ENCODE data around the gene SLC35B3.
"Not testable (repeated sequence)": the region's sequence is repeated elsewhere in the genome, so short reads cannot be mapped to it uniquely, and the experiment has no call there.

SLC35B3 gene

DNA sequence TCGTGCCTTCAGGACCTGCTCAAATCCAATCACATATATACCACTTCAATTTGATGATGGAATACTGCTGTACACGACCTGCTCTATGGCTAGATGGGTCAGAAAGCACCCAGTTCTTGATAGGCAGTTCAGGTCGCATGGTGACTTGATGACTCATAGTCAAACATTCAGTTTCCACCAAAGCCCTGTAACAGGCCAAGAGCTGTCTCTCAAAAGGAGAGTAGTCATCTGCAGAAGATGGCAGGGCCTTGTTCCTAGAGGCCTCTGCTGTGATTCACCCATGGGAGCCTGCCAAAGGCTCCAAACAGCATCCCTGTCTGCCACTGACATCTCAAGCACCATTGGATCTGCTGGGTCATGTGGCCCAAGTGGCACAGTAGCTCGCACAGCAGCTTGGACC is 29.4 kb downstream of the SLC35B3 start:
- not testable (repeated sequence) for DNase-seq

- DNase-seq, result no peak
Observed at GRCh38 chr6:8402546-8402945, 32.8 kb downstream of the SLC35B3 start.

GRCh38 chr6:8400663-8401062 is 34.7 kb downstream of the SLC35B3 start:
- no peak for DNase-seq

- no peak for DNase-seq
Observed at GRCh38 chr6:8392569-8392968, 42.8 kb downstream of the SLC35B3 start.

DNA sequence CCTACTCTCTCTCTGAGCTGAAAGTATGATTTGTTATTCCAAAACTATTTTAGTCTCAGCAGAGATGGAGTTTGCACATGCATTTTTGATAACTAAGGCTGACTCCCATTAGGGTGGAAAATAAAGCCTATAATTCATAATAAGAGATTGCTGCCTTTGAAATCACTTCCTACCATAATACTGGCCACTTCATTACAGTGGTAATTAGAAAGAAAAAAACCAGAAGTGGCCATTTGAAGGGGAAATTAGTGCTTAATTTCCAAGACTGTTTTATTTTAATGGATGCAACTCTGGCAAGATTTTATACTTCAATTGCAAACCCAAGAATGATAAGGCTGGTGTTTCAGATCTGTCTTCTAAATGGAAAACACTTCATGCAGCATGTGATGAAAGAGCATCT is 43.4 kb downstream of the SLC35B3 start:
- DNase-seq, result no peak

- DNase-seq, result no peak
Observed at GRCh38 chr6:8389036-8389818, 46.1 kb downstream of the SLC35B3 start.

DNA sequence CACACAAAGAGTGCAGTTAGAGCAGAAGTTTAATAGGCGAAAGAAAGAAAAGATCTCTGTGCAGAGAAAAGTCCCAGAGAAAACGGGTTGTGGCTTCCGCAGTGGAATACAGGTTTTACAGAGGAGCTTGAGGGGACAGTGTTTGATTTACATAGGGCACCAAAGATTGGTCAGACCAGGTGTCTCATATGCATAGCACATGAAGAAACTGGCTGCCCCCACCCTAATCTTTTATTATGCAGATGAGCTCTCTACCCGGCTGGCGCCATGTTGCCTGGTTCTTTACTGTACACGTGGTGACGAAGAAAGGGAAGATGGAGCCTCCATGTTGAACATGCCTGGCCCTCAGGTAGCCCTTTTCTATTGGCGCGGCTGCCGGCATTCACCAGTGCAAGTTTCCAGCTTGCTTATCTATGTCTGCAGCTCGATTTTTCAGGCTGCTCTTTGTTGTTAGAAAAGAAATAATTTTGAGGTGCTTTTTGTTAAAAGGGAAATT is 47.4 kb downstream of the SLC35B3 start:
- no peak for DNase-seq

GRCh38 chr6:8383584-8383983 is 51.8 kb downstream of the SLC35B3 start:
- no peak for DNase-seq

- no peak for DNase-seq
Observed at GRCh38 chr6:8382434-8382833, 52.9 kb downstream of the SLC35B3 start.

- no peak for DNase-seq
Observed at GRCh38 chr6:8375916-8376315, 59.4 kb downstream of the SLC35B3 start.
